SK-N-SH (cell line): Measurements from ENCODE around the gene MROH7.

Experiments used
- CTCF ChIP-seq: fragments of 200-600 bp; sonication (generic); IDR thresholded peaks from 2 replicates; pipeline ENCODE4 v1.6.1; 2017; ENCODE audit warnings: antibody characterized with exemption, mild to moderate bottlenecking, moderate library complexity
- EZH2phosphoT487 ChIP-seq: fragments of 200-600 bp; sonication (generic); IDR thresholded peaks from 2 replicates; pipeline ENCODE4 v1.6.1; 2017; ENCODE audit warnings: low read depth, mixed run types, mild to moderate bottlenecking, antibody characterized with exemption, moderate library complexity, borderline replicate concordance
- FOXM1 ChIP-seq: IDR thresholded peaks from 2 replicates; pipeline ENCODE4 v1.4.0; 2012; ENCODE audit warnings: low read depth, mild to moderate bottlenecking
- GATA2 ChIP-seq: sonication (generic); formaldehyde crosslinking; IDR thresholded peaks from 2 replicates; pipeline ENCODE4 v1.5.0; 2020; ENCODE audit warnings: mild to moderate bottlenecking, missing genetic modification reagents
- MAX ChIP-seq: IDR thresholded peaks from 2 replicates; pipeline ENCODE4 v1.4.0; 2012; ENCODE audit warnings: low read depth
- SMC3 ChIP-seq: IDR thresholded peaks from 2 replicates; pipeline ENCODE4 v1.6.1; 2012; ENCODE audit warnings: low read depth, low read length, improper control_type of control experiment
- YY1 ChIP-seq: IDR thresholded peaks from 2 replicates; pipeline ENCODE4 v1.4.0; 2012; ENCODE audit warnings: low read depth, mild to moderate bottlenecking
- ZBTB33 ChIP-seq: IDR thresholded peaks from 2 replicates; pipeline ENCODE4 v1.4.0; 2012; ENCODE audit warnings: low read depth, borderline replicate concordance

- TF ChIP-seq YY1 (no peak), FOXM1 (no peak), CTCF (no peak), MAX (no peak), ZBTB33 (no peak), EZH2phosphoT487 (no peak), SMC3 (no peak), GATA2 (CRISPR knock-in tag) (no peak)
These were observed 37.5 kb upstream of the MROH7 start for GRCh38 chr1:54604051-54604450.
